Renal cortical epithelial cell (primary cell): ENCODE data around the gene BRD1. TPM values are rescaled to one million over a fixed set of nuclear protein-coding genes. Genes with fewer than 3 reads are reported as not detected.

Experiments
- DNase-seq: peaks from one replicate; pipeline ENCODE4 v3.0.0-alpha.2; 2011; ENCODE audit warnings: low read depth
- total RNA-seq: library from RNA; depleted of rRNA; stranded (reverse); fragments of >200 nt; gene quantifications from 2 replicates; pipeline ENCODE4 v1.2.3, GENCODE V29; 2014

BRD1 gene
- total RNA-seq, 1 donor from 2014 or later, result 38.1 TPM

- DNase-seq, result no peak
Observed at GRCh38 chr22:49753276-49753890, 74.3 kb downstream of the BRD1 start.

DNA sequence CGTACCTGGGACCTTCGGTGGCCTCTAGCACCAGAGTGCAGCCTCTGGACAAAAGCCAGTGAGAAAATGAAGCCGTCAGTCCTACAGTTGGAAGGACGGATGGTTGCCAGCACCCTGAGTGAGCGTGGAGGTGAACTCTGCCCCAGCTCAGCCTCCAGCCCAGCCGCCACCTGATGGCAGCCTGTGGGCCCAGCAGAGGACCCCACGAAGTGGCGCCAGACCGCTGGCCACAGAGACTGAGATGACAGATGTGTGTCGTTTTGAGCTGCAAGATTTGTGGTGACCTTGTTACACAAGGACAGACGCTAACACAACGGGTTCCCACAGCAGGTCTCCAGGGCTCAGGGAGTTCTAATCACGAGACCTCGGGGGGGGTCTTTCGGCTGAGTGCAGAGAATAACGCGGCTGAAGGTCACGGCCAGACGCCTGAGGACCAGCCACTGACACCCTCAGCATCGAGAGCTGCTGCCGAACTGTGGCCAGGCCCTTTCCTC lies 75.0 kb downstream of the BRD1 start:
- DNase-seq, result no peak

GRCh38 chr22:49751966-49752597 lies 75.6 kb downstream of the BRD1 start:
- no peak for DNase-seq

DNA sequence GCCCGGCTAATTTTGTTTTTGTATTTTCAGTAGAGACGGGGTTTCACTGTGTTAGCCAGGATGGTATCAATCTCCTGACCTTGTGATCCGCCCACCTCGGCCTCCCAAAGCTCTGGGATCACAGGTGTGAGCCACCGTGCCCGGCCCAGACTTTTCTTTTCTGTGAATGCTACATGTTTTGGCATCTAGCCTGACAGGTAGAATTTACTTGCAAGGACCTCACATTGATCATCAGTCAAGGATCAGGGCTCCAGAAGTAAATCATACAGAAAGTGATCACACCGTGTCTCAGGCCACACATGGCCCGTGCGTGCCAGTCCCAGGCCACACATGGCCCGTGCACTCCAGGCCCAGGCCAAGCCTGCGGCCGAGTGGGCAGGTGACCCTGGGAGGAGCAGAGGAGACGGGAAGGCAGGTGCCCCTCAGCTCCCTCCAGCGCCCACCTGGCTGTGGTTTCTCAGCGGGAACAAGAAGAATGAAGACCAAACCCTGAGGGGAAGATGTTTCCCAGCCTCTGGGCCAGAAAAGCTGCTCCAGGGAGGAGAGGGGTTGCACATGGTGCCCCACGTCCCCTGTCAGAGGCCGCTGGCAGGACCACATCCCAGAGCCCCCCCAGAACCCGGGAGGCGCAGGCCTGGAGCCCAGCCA lies 76.2 kb downstream of the BRD1 start:
- no peak for DNase-seq

GRCh38 chr22:49749885-49750510 lies 77.7 kb downstream of the BRD1 start:
- no peak for DNase-seq

DNA sequence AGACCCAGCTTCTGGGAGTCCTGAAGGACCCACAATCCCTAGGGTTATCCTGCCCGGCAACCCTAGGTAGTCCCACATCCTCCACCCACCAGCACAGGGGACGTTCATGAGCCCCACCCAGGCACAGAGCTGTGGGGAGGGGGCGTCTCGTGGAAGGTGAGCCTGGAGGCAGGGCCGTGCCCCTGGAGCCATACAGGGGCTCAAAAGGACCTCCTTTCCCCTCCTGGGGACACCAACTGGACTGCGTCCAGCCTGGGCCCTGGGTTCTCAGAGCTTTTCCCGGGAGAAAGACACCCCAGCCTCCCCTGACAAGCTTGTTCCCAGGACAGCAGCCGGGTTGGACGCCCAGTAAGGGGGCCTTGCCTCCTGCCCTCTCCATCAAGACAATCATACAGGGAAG lies 78.4 kb downstream of the BRD1 start:
- DNase-seq, result no peak

DNA sequence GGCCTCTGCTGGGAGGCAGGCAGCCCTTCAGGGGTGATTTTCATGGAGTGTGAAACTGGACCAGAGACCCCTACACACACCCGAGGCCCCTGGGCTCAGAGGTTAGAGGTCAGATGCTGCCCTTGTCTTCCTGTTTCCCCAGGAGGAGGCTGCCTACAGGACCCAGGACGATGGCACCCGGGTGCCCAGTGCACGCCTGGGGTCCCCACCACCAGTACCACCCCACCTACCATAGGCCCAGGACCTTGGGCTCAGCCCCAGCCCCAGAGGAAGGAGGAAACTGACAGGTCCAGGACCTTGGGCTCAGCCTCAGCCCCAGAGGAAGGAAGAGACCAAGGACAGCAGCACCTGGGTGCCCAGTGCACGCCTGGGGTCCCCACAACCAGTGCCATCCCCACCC lies 79.2 kb downstream of the BRD1 start:
- DNase-seq, result no peak

DNA sequence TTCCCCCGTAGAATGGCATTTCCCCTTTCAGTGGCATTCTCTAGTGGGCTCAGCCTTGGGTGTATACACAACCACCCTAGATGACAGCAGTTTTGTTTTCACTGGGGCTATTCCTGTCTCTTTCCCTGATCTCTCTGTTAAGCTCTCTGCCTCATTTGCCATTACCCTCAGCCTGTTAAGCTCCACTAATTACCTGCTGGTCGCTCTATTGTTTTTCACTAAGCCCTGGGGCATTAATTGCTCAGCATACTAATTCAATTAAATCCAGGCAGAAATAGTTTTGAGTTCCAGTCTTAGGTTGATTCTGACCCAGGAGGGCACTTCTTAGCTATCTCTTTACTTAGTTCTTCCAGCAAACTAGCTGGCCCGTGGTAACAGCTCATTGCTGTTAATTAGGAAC lies 80.0 kb downstream of the BRD1 start:
- no peak for DNase-seq

DNA sequence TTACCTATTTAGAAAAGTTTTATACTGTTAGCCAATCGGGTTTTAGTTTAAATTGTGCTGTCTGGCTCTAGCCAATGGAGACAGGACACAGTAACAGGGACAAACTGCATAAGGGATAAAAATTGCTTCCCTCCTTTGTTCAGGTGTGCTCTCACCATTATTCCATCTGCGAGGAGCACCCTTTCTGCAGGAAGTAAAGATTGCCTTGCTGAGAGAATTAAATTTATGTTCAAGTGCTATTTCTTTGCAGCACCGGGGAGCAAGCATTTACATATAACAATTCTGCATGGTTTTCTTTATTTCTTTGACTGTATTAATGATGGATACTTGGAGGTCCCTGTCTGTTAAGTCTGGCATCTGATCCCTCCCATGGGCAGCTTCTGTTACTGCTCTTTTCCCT lies 80.5 kb downstream of the BRD1 start:
- no peak for DNase-seq

- no peak for DNase-seq
Observed at GRCh38 chr22:49746065-49746464, 81.6 kb downstream of the BRD1 start.

DNA sequence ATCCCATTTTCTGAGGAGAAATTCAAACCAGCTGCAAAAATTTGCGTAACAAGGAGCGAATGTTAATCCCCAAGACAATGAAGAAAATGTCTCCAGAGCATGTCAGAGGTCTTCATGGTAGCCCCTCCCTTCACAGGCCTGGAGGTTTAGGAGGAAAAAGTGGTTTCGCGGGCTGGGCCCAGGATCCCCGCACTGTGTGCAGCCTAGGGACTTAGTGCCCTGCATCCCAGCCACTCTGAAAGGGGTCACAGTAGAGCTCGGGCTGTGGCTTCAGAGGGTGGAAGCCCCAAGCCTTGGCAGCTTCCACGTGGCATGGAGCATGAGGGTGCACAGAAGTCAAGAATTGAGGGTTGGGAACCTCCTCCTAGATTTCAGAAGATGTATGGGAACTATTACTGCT lies 87.4 kb downstream of the BRD1 start:
- DNase-seq, result no peak

DNA sequence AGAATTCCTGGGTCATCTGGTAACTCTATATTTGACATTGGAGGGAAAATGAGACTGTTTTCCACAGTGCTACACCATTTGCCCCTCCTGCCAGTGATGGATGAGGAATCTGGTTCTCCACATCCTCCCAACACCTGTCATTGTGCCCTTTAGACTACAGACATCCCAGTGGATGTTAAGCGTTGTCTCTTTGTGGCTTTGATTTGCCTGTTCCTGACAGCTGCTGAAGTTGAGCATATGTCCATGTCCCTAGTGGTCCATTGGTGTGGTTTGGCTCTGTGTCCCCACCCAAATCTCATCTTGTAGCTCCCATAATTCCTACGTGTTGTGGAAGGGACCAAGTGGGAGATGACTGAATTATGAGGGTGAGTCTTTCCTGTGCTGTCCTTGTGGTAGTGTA lies 88.5 kb downstream of the BRD1 start:
- DNase-seq, result no peak

DNA sequence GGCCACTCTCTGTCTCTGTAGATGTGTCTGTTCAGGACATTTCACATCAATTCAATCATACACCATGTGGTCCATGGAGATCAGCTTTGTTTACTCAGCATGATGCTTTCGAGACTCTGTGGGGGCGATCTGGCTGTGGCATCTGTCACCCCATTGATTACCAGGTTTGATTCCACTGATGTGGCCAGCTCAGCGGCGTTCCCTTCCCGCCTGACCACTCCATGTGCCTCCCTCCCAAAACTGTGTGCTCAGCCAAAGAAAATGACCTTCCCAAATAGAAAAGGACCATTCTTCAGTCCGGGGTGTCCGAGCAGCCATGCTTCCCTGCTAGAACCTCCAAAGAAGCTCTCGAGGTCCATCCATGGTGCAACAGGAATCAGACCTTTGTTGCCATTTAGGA lies 89.1 kb downstream of the BRD1 start:
- DNase-seq, result no peak

GRCh38 chr22:49738006-49738405 lies 89.7 kb downstream of the BRD1 start:
- DNase-seq, result no peak

- no peak for DNase-seq
Observed at GRCh38 chr22:49737101-49737551, 90.5 kb downstream of the BRD1 start.

DNA sequence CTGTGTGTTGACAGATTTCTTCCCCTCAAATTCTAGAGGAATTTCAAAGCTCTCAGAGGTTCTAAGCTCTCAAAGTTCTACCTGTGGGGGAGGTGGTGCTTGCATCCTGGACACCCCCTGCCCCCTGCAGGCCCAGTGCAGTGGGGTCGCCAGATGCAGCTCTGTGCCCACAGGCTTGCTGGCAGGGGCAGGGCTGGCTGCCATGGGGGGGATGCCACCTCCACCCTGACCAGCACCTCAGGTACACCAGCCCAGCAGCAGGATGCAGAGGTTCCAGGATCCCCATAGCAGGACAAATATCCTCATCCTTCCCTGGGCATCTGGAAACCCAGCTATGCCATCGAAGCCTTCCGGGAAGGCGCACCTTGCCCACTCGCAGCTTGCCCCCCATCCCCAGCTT lies 91.1 kb downstream of the BRD1 start:
- no peak for DNase-seq

DNA sequence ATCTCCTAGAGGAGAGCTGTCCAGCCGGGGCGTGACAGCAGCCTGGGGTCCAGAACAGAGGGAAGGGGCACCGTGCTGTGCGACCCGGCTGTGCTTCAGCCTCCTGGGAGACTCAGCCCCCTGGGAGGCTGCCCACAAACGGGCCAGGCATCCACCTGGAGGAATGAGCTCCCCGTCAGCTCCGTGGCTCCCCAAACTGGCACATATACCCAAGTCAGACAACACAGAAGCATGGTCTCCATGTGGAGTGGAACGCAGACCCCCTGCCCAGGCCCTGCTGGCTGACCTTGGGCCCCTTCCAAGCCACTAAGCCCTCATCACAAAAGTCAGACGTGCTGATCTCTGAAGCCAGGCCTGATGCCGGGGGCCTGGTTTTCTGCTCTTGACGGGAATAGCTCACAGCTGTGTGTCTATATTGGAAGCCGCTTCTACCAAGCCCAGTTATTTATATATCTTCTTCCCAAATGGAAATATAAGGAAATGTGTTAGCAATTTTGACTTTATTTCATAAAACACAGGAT lies 91.7 kb downstream of the BRD1 start:
- no peak for DNase-seq

- DNase-seq, result no peak
Observed at GRCh38 chr22:49735411-49735900, 92.2 kb downstream of the BRD1 start.

- no peak for DNase-seq
Observed at GRCh38 chr22:49734882-49735281, 92.8 kb downstream of the BRD1 start.

- DNase-seq, result no peak
Observed at GRCh38 chr22:49734390-49734789, 93.3 kb downstream of the BRD1 start.

DNA sequence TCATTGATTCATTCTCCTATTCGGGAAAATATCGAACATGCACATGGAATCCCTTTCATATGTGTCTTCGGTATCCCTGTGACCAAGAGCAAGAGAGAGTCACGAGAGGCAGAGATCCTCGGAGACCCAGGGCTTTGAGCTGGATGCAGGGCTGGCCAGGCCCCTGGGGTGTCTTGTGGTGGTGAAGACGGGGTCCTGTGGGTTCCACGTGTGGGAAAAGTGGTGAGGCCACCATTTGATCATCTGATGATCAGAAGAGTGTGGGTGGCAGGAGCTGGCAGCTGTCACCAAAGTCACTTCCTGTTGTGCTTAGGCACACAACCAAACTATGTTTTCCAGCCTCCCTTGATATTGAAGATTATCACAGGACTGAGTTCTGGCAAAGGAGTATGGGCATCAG lies 94.0 kb downstream of the BRD1 start:
- no peak for DNase-seq

GRCh38 chr22:49730656-49731055 lies 97.0 kb downstream of the BRD1 start:
- DNase-seq, result no peak
